Retina (tissue), 1 donor: Measurements from ENCODE around the gene HYAL3.
"Not testable (repeated sequence)": the region's sequence is repeated elsewhere in the genome, so short reads cannot be mapped to it uniquely, and the experiment has no call there.

Source experiments
- DNase-seq: peaks from one replicate; pipeline ENCODE4 v3.0.0-alpha.2; 2016

HYAL3 gene

DNA sequence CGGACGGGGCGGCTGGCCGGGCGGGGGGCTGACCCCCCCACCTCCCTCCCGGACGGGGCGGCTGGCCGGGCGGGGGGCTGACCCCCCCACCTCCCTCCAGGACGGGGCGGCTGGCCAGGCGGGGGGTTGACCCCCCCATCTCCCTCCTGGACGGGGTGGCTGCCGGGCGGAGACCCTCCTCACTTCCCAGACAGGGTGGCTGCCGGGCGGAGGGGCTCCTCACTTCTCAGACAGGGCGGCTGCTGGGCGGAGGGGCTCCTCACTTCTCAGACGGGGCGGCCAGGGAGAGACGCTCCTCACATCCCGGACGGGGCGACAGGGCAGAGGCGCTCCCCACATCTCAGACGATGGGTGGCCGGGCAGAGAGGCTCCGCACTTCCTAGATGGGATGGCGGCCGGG is 12.8 kb upstream of the HYAL3 start:
- DNase-seq, result not testable (repeated sequence)

DNA sequence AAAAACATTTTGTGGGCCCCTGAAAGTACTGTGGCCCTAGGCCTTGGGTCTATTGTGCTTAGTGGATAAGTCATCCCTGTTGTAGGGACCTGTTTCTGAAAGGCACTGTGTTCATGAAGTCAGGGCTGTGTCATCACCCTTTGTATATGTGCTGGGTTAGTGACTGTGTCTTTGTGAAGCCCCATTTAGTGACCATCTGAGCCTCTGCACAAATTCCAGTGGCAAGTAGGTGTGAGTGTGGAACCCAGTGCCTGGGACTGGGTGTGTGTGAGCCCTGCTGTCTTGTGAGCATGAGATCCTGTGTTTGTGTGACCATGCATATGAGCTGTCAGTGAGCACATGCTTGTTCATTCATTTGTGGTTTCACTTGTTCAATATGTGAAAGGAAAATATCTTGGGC is 5.4 kb upstream of the HYAL3 start:
- DNase-seq, result no peak

DNA sequence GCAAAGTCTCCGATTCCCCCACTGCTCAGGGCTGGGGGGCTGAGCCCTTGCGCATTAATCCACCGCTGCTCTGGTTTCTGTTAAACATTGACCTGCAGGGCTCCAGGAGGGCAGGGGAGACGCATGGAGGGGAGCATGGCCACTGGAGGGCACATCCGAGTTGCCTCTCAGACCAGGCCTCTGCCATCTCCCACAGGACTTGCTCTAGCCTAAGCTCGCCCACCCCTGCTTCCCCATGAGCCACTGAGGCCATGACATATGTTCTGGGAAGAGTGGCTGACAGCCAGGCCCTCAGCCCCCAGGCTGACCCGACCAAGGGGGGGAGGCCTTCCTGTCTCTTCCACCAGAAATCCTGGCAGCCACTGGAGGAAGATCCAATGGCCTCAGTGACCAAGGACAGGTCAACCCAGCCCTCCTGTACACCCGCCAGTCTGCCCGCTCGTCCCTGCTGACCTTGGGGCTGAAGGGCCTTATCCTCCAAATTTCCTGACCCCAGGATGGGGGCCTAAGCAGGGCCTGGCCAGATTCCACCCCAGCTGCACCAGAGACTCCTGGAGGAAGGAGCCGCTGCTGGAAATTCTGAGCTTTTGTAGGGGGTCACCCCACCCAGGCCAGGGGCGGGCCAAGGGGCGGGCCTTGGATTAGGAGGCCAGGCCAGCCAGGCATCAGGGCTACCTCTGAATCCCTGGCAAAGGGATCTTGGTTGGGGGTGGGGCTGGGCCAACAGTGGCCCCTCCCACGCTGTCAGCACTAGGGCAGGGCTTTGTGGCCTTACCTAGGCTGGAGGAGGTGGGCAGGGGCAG is 4.0 kb upstream of the HYAL3 start, which contains the start of gene HYAL1:
HYAL1 (minus strand) TSS at position 562 of the 803 bp plus-strand sequence. CDS start 618 bp downstream, outside the sequence.
- no peak for DNase-seq

DNA sequence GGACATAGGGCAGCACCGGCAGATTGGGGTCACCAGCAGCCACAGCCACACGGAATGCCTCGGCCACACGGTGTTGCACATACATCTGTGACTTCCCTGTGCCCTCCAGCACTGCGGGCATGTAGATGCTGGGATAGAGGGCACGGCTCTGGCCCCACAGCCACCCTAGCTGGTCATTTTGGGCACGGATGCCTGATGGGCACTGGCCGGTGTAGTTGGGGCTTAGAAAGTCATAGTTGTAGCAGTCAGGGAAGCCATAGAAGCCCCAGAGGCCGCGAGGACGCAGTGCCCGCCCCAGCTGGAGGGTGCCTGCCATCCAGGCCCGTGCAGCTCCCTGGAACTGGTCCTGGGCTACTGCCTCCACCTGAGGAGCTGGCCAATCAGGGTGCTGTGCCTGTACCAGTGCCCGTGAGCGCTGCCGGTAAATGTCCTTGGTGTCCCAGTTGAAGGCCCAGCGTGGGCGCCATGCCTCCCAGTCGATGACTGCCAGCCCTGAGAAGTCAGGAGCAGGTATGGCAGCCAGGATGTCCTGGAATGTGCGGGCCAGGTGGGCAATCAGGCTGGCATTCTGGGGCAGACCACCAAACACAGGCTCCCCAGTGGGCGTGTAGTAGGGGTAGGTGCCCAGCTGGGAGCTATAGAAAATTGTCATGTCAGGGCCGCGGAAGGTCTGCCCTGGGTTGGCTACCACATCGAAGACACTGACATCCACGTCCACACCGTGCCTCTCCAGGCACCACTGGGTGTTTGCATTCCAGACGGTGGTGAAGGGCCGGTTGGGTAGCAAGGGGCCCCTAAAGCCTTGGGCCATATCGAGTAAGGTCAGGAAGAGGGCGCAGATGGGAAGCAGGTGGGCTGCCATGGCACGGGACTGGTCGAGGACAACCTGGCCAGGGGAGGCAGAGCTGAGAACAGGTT is 3.1 kb upstream of the HYAL3 start:
- no peak for DNase-seq

DNA sequence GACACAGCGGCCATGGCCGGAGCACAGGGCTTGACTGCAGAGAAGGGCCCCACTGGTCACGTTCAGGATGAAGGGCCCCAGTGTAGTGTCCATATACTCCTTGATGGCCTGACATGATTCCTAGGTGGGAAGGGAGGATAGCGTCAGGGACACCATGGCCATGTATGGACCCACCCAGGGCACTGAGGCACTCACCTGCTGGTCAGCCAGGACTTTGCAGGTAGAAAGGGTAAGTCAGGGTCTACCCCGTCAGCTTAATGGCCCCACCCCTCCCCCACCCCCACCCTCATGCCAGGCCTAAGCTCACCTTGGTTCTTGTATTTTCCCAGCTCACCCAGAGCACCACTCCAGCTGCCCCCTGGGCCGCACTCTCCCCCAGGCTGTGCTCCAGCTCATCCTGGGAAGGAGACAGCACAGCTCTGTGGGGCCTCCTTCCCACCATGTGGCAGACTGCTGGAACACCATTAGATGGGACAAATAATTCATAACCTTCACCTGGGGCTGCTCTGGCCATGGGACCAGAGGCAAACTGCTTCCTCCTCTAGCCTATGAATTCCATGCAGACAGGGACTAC is 1.6 kb upstream of the HYAL3 start:
- DNase-seq, result no peak

DNA sequence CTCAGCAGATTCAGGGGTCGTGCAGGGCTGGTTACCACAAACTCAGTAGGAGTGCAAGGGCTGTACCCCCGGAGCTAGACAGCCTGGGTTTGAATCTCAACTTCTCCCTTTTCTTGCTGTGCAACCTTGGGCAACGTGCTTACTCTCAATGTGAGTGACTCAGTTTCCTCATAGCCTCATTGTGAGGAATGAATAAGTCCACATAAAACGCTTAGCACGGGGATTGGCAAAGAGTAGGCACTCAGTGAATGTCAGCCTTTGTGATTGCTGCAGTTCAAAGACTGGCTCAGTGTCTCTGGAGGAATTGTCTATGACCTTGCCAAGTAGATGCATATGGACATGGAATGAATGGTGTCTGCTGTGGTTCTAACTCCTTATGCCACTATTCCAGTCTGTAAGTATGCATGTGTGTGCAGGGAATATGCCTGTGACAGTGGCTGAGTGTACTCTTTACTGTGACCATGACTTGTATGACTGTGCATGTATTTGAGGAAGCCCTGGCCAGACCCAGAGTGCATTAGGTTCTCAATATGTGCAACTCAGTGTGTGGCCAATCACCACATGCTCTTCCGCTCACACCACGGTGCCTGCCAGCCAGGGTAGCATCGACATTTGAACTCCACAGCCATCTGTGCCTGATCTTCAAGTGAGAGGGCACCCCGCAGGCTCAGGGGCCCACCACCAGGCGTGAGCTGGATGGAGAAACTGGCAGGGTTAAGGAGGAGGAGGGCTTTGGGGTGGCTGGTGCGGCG is 900 bp upstream of the HYAL3 start:
- peak; percentile 47 for DNase-seq

DNA sequence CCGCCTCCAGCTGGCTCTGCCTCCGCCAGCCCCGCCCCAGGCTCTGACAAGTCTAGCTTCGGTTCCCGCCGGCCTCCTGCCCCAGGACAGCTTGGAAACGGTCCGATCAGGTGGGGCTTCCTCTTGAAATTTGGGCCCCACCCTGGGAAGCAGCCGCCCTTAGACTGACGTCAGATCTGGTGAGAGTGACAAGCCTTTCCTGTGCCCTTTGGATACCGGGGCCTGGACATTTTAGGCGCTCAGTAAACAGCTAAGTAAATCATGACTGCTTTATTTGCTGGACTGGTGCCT is 378 bp upstream of the HYAL3 start:
- no peak for DNase-seq

DNA sequence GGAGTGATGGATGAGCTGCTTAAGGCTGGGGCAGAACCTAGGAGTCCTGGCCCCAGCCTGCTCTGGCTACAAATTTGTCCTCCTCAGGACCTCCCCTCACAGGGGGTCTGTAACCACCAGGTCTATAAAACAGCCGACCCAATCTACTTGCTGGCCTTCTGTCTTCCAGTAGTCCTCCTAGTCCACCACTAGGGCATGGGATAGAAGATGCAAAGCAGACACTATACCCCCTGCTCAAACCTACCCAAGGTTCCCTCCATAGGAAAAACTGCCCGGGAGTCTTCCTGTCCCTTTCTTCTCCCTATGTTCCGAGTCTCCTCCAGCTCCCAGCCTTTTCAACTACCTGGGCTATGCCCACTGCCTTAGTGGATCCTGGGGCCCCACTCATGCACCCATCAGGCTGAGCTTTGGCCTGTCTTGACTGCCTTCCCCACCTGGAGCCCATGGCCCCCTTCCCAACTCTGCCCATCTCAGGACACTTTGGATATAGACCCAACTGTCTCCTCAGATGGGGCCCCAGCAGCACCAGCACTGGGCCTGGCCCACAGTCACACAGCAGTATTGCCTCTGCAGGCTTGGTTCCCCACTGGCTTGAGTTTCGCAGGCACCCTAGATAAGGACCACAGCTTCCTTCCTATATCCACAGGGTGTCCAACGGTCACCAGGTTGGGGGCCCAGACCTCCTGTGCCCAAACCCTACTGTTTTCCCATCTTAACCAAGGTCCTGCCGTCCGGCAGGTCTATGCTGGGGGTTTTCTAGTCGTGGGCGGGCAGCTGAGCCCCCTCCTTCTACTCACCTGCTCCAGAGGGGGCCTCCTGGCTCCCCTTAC is 1.1 kb downstream of the HYAL3 start:
- DNase-seq, result no peak

DNA sequence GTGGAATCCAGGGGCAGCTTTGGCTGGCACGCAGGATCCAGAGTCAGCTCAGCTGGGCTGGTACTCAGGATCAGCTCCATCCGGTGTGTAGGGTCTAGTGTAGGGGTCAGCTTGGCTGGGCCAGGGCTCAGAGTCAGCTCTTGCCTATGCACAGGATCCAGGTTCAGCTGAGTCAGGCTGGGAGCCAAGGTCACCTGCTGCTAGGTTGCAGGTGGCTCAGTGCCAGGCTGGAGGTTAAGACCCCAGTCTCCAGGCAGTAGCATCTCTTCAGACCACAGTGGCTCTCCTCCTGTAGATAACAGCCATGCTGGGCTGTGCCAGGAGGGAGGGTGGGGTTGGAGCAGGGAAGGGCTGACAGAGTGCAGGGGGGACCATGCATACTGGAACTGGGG is 1.8 kb downstream of the HYAL3 start:
- DNase-seq, result no peak

DNA sequence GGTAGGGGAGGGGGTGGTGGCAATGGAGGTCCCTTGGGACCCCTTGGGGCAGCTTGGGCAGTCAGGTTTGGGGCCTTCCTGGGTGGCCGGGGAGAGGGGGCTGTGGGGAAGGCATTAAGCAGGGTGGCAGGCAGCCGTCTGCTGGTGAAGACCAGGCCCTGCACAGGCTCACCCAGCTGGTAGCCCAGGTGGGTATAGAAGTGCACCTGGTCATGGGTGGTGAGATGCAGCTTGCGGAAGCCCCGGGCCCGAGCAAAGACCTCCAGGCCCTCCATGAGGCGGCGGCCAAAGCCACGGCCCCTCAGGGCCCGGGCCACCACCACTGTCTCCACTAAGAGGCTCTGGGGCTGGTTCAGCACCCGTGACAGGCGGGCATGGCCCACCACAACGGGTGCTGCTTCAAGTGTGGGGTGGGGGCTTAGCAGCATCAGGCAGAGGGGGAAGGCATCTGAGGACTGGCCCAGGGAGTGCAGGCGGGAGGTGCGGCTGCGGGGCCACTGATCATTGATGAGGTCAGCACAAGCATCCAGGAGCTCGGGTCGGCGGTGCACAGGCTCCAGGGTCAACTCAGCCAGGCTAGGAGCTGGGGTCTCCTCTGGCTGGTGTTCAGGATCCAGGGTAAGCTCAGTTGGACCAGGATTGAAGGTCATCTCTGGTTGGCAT is 2.4 kb downstream of the HYAL3 start:
- DNase-seq, result no peak

DNA sequence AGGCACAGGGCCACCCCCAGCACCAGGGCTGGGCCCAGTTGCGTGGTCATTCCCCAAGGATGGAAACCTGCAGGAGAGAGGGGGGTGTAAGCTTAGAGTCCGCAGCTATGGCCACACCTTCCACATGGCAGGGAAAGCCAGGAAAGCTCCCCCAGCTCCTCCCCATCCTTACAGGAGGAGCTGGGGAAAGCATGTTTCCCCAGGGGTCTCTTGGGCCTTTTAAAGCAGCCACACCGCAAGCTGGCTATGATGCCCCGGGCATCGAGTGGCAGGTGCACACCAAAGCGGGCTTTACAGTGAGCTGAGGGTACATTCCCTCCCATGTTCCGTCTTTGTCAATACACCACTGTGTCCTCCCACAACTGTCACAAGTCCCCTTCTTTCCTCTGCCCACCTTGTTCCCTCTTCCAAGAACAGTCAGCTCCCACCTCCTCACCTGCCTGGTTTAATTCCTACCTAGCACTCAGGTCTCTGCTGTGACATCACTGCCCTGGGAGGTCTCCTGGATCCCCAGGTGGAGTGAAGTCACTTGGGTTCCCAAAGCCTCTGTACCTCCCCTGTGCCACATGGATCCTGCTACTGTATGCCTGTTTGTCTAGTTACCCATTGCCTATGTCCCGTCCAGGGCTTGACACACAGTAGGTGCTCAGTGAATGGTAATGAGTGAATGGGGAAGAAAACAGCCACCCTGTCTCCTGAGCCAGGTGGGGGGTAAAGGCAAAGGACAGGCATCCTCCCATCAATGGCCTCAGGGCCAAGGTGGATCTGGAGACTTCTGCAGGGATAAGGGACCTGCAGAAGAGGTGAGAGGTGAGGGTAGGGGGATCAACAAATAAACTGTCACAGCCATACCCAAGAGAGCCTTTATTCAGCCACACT is 3.4 kb downstream of the HYAL3 start:
- DNase-seq, result no peak

DNA sequence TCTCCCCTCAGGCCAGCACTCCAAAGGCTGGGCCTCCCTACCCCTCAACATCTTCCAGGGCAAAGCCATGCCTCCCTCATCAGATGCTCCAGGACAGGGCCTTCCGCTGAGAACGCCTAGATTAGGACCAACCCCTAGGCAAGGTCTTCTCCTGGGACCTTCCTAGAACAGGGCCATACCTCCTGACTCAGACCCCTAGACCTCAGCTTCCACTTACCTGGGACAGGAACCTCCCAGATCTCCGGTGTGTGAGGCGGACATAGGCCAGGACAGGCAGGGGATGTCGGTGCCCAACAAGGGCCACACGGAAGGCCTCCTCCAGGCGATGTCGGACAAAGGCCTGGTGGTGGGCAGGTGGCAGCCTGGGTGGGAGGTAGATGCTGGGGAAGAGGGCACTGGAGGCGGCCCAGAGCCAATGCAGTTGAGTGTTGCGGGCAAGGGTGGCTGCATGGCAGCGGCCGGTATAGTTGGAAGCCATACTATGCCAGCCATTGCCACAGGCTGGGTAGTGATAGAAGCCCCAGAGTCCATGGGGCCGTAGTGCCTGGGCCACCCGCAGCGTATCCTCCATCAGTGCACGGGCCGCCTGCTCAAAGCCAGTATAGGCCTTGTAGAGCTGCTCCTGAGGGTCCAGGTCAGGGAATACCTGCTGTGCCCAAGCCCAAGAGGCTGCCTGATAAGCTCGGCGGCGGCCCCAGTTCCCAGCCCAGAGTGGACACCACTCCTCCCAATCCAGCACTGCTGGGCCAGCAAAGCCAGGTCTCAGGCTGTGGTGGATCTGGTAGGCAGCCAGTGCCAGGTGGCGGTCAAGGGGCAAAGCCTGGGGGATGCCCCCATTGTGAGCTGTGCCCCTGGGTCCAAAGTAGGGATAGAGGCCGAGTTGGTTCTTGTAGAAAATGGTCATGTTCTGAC is 4.5 kb downstream of the HYAL3 start:
- no peak for DNase-seq

DNA sequence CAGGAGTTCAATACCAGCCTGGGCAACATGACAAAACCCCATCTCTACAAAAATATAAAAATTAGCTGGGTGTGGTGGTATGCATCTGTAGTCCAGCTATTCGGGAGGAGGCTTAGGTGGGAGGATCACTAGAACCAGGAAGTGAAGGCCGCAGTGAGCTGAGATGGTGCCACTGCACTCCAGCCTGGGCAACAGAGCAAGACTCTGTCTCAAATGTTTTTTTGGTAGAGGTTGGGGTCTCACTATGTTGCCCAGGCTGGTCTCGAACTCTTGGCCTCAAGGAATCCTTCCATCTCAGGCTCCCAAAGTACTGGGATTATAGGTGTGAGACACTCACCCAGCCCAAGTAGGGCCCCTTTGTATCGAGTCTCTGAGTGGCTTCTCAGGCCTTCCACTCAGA is 5.1 kb downstream of the HYAL3 start:
- no peak for DNase-seq

DNA sequence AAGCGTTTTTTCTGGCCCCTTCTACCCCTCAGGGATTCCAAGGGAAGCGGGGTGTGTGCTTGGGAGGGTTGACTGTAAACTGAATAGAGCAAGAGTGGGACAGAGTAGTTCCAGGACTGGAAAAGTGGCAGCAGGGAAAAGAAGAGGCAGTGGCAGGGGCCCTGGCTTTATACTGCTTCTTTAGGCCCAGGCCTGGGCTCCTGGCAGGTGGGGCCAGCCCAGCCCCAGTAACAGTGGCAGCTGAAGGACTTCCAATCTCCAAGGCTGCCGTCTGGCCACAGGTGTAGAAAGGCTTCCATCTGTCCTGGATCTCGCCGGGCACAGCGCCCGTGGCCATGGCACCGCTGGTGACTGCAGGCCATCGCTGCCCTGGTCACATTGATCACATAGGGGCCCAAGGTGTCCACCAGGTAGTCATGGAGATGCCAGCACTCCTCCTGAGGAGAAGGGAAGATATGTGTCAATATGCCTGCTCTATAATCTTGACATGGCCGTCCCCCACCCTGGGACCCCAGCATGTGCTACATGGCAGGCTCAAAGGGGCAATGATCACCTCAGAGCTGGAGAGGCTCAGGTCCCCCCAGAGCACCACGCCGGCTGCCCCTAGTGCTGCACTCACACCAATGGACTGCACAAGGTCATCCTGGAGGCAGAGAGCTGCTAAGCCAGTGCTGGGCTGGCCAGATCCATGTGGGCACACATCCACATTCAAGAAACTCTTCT is 6.0 kb downstream of the HYAL3 start:
- DNase-seq, result no peak

DNA sequence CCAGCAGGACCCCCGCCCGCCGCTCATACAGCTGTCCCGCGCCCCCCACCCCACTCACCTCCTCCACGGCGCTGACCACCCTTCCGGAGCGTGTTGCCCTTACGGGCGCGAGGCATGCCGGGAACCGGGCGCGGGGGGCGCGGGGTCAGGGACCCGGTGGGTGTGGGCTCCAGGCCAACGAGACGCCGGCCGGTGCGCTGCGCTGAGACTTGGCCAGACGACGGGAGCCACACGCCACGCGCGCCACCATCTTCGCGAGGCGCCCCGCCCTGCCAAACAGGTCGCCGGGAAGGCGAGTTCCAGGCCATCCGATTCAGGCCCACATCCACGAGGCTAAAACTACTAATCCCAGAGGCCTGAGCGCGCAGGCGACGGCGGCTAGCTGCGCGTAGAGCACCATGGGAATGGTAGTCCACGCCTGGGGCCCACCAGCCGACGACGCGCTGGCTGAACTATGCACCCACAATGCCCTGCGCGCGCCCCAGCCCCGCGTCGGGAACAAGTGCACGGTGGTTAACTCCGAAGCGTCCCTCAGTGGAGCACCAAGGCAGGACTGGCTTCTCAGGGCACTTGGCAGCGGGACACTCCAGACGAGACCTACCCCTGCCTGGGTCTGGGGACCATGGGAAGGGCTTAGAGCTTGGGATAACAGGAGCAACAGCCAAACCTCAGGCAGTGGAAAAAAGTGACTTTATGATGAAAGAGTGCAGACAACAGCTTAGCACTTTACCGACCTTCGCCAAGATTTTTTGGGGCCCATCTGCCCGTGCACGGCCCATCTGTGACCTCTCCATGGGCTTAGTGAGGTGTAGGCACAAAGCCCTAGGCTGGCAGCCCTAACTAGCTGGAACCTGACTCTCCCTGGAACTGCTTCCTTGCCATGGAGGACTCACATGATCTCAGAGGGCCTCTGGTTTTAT is 6.8 kb downstream of the HYAL3 start, which contains the start of gene IFRD2:
IFRD2 (minus strand) TSS at position 271 of the 920 bp plus-strand sequence; CDS start at position 116, 155 bp downstream.
- peak; percentile 96 for DNase-seq

DNA sequence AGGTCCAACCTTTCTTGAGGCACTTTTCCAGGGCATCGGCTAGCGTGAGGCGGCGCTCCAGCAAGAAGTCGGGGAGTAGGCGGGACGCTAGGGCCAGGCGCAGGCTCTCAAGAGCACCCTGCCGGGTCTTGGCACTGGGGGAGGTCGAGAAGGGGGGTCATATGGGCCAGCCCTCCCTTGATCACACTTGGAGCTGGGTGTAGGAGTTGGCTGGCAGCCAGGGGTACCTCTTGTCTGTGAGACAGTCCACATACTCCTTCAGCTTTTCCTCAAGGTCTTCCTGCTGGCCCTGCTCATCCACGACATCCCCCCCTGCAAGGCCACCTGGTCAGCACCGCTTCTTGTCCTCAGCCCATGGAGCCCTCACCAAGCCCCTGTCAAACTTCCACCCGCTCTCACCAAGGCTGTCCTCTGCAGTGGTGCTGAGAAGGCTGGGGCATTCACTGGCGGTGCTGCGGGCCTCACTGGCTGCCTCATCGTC is 9.0 kb downstream of the HYAL3 start:
- no peak for DNase-seq

DNA sequence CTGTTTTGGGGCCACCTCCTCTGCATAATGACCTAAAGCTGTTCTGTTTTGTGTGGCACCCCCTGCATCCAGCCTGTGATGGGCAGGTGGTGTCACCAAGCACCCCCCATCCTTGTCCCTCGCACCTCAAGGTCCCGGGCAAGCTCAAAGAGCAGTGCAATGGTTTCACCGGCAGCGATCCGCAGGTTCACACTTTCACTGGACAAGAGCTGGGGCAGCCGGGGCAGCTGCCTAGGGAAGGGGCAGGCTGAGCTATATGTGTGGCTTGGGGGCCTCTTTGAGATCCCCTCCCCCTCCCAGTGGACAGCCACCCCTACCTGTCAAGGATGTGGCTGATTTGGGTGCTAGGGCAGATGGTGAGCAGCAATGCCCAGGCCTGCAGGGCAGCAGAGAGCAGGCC is 10.1 kb downstream of the HYAL3 start:
- DNase-seq, result no peak
